ENCODE results near the gene ZNF862. TPM values are rescaled to one million over a fixed set of nuclear protein-coding genes. Genes with fewer than 3 reads are reported as not detected.

Gene ZNF862
- total RNA-seq, 1 experiment from 2014 or later: 42.4 TPM

DNA sequence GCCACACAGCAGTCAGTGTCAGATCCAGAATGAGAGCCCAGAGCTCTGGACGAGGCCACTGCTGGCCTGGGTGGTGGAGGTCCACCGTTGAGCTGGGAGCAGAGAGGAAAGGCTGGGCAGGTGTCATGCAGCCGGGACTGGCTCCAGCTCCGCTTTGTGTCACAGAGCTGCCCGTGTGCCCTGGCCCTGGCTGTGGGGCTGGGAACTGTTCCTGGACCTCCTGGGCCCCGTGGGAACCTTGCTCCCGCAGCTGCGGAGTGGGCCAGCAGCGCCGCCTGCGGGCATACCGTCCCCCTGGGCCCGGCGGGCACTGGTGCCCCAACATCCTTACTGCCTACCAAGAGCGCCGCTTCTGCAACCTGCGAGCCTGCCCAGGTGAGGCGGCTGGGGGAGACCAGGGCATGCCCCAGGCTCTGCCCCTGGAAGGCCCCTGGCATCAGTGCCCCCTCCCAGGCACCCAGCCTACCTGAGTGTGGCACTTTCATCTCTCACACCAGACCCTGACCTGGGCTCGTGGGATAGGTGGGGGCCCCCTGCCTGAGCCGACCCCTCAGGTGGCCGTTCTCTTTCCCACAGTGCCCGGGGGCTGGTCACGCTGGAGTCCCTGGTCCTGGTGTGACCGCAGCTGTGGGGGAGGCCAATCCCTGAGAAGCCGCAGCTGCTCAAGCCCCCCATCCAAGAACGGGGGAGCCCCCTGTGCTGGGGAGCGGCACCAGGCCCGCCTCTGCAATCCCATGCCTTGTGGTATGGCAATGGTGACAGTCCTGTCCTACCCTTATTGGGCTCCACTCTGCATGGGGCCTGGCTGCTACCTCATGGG, 18.8 kb upstream of the ZNF862 start:
- ChIA-PET POLR2A (ENCODE audit: unreplicated experiment) (no interaction called here), CTCF (no interaction called here)
- Histone ChIP-seq H3K9me3 (ENCODE audit: insufficient read depth, low read depth) (no peaks in the 10 kb centered on the region), H3K4me3 (no peak overlapping the region), H2AFZ (no peak overlapping the region), H3K79me2 (ENCODE audit: low read depth) (no peaks in the 10 kb centered on the region), H3K9me2 (ENCODE audit: insufficient read depth) (no peaks in the 10 kb centered on the region), H3F3A (ENCODE audit: insufficient read depth, low read depth) (no peaks in the 10 kb centered on the region), H4K20me1 (ENCODE audit: insufficient read depth) (no peaks in the 10 kb centered on the region), H3K4me2 (no peak overlapping the region), H3K36me3 (ENCODE audit: low read depth) (no peaks in the 10 kb centered on the region), H3K27ac (no peak overlapping the region), H3K4me1 (replicated peaks; ENCODE audit: insufficient read depth) (no peaks in the 10 kb centered on the region), H3K27me3 (ENCODE audit: insufficient read depth, low read depth) (peaks cover 62% of the 10 kb centered on the region)
- BruUV-seq (replicated peaks): no TSS peak
- intact Hi-C loops (cut with micrococcal nuclease; ENCODE audit: unreplicated experiment): no loop called here
- no peak for DNase-seq
- TF ChIP-seq CTCF (conservative IDR thresholded peaks at IDR 0.05): no peak
- TF ChIP-seq EZH2 (IDR thresholded peaks at IDR 0.05; ENCODE audit: low read depth): no peak

DNA sequence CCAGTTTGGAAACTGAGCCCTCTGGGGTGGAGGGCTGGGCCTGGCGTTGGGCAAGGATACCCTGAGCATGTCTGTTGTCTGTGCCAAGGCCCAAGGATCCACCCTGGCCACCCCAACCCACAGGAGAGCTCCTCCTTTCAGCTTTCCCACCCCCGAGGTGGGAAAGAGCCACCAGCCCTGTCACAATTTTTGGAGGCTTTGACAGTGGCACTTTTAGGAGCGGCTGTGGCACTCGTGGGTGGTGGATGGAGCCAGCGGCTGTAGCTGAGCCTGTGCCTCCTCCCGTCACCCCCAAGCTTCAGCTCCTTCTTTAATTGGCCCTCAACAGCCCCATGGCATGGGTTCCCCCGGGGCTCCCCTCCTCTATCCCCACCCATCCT, 18.2 kb upstream of the ZNF862 start:
- ChIA-PET POLR2A (ENCODE audit: unreplicated experiment) (no interaction called here), CTCF (no interaction called here)
- H3K9me2 ChIP-seq (ENCODE audit: insufficient read depth): no peaks in the 10 kb centered on the region
- H3K4me1 ChIP-seq (replicated peaks; ENCODE audit: insufficient read depth): no peaks in the 10 kb centered on the region
- H2AFZ ChIP-seq: no peak overlapping the region
- DNase-seq: no peak
- H3F3A ChIP-seq (ENCODE audit: insufficient read depth, low read depth): no peaks in the 10 kb centered on the region
- no peaks in the 10 kb centered on the region for H3K9me3 ChIP-seq (ENCODE audit: insufficient read depth, low read depth)
- H3K27me3 ChIP-seq (ENCODE audit: insufficient read depth, low read depth): peaks cover 62% of the 10 kb centered on the region
- no peak overlapping the region for H3K4me2 ChIP-seq
- no peak for TF ChIP-seq CTCF (conservative IDR thresholded peaks at IDR 0.05)
- TF ChIP-seq EZH2 (IDR thresholded peaks at IDR 0.05; ENCODE audit: low read depth): no peak
- no peaks in the 10 kb centered on the region for H4K20me1 ChIP-seq (ENCODE audit: insufficient read depth)
- BruUV-seq (replicated peaks): no TSS peak
- H3K79me2 ChIP-seq (ENCODE audit: low read depth): no peaks in the 10 kb centered on the region
- no peak overlapping the region for H3K4me3 ChIP-seq
- H3K27ac ChIP-seq: no peak overlapping the region
- H3K36me3 ChIP-seq (ENCODE audit: low read depth): no peaks in the 10 kb centered on the region
- intact Hi-C loops (cut with micrococcal nuclease; ENCODE audit: unreplicated experiment): no loop called here

- CTCF ChIA-PET: no interaction called here
- Histone ChIP-seq H3K9me2 (ENCODE audit: insufficient read depth) (no peaks in the 10 kb centered on the region), H3K4me1 (replicated peaks; ENCODE audit: insufficient read depth) (no peaks in the 10 kb centered on the region), H3F3A (ENCODE audit: insufficient read depth, low read depth) (no peaks in the 10 kb centered on the region), H3K36me3 (ENCODE audit: low read depth) (no peaks in the 10 kb centered on the region), H3K27me3 (ENCODE audit: insufficient read depth, low read depth) (peaks cover 65% of the 10 kb centered on the region), H2AFZ (no peak overlapping the region), H3K9me3 (ENCODE audit: insufficient read depth, low read depth) (no peaks in the 10 kb centered on the region), H3K79me2 (ENCODE audit: low read depth) (no peaks in the 10 kb centered on the region), H4K20me1 (ENCODE audit: insufficient read depth) (no peaks in the 10 kb centered on the region), H3K27ac (no peak overlapping the region), H3K4me3 (no peak overlapping the region), H3K4me2 (no peak overlapping the region)
- intact Hi-C loops (cut with micrococcal nuclease; ENCODE audit: unreplicated experiment): no loop called here
- POLR2A ChIA-PET (ENCODE audit: unreplicated experiment): no interaction called here
- no peak for DNase-seq
- TF ChIP-seq CTCF (conservative IDR thresholded peaks at IDR 0.05) (no peak), EZH2 (IDR thresholded peaks at IDR 0.05; ENCODE audit: low read depth) (no peak)
- BruUV-seq (replicated peaks): no TSS peak
Observed at GRCh38 chr7:149820622-149821190, 17.5 kb upstream of the ZNF862 start.
